ENCODE measurements around the gene SPTSSB.

Gene SPTSSB

DNA sequence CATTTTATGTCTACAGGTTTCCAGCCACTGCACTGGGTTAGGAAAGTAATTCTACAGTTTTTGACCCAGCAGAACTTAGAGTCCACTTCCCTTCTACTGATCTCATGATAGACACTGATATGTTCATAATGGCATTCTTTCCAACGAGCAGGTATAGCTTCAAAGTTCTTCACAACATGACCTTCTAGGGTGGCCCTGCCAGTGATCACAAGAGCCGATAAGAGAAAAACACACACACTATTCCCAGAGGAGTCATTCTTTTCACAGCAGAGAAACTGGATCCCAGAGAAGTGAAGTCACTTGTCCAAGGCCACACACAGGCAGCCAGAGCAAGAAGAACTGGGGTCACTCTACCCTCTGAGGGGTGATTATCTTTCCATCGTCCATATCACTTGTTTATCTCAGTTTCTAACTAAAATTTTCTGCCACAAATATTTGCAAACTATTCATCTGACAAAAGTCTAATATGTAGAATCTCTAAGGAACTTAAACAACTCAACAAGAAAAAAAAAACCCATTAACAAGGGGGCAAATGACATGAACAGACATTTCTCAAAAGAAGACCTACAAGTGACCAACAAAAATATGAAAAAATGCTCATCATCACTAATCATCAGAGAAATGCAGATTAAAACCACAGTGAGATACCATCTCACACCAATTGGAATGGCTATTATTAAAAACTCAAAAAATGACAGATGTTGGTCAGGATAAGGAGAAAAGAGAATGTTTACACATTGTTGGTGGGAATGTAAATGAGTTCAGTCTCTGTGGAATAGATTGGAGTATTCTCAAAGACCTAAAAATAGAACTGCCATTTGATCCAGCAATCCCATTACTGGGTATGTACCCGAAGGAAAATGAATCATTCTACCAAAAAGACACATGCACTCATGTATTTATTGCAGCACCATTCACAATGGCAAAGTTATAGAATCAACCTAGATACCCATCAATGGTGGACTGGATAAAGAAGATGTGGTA is 31.5 kb downstream of the SPTSSB start:
- DNase-seq (ENCODE audit: low read depth), result no peak

DNA sequence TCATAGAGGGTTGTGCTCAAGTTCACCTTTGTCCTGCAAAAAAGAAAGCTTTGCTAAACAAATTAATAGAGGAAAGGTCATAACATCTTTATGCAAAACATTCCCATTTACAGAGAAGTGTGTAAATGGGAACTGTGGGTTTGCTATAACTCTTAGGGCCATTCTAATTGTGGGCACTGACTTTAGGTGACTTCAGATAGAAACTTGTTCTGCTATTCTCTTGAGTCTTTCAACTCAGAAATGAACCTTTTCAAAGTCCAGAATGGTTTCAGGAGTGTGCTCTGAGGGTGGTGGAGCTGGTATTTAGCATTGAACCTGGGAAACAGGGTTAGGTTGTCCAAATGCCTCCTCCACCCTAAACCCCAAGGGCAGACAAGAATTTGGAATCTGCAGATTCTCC is 34.0 kb downstream of the SPTSSB start:
- no peak for DNase-seq (ENCODE audit: low read depth)

DNA sequence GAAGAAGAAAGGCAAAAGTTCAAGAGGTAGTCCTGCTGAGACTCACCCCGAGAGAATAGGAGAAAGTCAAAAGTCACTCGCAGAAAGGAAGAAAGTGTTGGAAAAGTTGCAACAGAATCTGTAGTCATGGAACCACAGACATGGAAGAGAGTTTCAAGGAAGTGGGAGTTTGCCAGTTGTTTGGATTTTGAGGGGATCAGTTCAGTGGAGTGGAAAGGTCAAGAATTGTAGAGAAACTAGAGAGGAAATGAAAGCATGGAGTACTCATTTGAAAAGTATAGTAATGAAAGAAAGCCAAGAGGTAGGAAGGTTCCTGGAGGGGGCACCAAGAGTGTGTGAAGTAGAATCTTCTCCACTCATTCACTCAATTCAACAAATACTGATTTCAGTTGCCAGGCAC is 34.7 kb downstream of the SPTSSB start:
- no peak for DNase-seq (ENCODE audit: low read depth)

DNA sequence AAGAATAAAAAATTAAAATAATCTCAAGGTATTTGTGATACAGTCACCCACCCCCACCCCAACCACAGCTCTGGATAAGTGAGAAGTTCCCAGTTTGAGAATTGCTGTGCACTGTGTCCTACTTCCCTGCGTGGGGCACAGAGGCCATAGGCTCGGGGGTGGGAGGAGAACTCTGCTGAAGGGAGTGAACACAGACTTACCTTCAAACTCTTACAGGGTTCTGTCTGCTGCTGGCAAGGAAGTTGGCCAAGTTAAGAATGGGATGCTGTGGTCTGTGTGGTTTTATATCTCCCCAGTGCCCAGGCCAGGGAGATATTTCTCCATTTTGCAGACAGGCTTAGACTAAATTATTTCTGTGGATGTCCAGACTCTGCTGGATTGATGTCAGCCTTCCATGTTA is 37.6 kb downstream of the SPTSSB start:
- no peak for DNase-seq (ENCODE audit: low read depth)

DNA sequence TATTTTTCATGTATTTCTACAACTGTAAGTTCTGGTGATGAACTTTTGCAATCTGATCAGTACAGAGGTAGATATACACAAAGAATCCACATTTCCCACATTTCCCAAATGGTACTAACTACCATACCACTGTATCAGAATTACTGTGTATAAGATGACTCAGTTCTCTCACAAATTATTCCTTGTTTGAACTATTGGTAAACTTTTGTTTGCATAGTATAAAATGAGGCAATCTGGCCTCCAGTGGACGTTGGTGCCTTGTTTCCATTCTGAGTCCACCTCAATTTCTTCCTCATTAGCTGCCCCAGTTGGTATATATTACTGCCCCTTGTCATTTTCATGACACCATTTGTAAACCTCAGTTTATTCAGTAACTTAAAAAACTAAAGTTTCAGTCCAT is 38.5 kb downstream of the SPTSSB start:
- no peak for DNase-seq (ENCODE audit: low read depth)

GRCh38 chr3:161325059-161325458 is 46.3 kb downstream of the SPTSSB start:
- DNase-seq (ENCODE audit: low read depth), result no peak

DNA sequence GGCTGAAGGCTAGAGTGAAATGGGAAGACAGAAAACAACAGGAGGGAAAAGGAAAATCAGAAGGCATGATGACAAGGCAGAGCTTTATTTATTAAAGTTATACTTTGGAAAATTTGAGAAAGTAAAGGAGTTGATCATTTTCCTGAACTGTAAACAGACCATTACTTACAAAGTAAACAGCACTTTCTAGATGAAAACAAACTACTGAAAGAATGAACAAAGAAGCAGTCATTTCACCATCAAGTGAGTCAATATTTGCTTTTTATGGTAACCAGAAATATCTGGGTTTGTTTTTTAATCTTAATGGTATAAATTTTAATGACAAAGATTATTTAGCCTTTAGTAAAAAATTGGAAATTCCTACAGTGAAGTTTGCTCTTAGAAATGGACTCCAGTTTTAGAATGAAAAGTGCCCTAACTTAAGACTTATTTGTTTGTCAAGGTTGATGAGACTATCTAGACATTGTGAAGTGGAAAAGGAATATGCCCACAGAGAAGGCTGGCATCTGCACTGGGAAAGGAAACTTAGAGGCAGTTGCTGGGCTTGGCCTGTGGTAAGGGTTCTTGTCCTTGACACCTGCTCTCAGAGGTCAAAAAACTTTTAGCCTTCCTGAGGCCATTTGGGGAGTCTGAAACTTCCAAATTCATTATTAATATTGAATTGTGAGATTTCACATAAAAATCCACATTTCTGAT is 47.2 kb downstream of the SPTSSB start:
- no peak for DNase-seq (ENCODE audit: low read depth)

GRCh38 chr3:161322781-161323568 is 48.3 kb downstream of the SPTSSB start:
- DNase-seq (ENCODE audit: low read depth), result no peak

DNA sequence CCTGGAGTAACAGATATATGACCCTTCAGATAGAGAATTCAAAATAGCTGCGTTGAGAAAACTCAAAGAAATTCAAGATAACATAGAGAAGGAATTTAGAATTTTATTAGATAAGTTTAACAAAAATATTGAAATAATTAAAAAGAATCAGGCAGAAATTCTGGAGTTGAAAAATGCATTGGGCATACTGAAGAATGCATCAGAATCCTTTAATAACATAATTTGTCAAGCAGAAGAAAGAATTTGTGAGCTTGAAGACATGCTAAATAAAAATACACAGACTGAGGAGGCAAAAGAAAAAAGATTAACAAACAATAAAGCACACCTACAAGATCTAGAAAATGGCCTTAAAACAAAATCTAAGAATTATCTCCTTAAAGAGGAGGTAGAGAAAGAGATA is 50.5 kb downstream of the SPTSSB start:
- DNase-seq (ENCODE audit: low read depth), result no peak

- no peak for DNase-seq (ENCODE audit: low read depth)
These were observed 51.5 kb downstream of the SPTSSB start for GRCh38 chr3:161319867-161320266.

GRCh38 chr3:161317077-161317476 is 54.2 kb downstream of the SPTSSB start:
- DNase-seq (ENCODE audit: low read depth), result no peak

DNA sequence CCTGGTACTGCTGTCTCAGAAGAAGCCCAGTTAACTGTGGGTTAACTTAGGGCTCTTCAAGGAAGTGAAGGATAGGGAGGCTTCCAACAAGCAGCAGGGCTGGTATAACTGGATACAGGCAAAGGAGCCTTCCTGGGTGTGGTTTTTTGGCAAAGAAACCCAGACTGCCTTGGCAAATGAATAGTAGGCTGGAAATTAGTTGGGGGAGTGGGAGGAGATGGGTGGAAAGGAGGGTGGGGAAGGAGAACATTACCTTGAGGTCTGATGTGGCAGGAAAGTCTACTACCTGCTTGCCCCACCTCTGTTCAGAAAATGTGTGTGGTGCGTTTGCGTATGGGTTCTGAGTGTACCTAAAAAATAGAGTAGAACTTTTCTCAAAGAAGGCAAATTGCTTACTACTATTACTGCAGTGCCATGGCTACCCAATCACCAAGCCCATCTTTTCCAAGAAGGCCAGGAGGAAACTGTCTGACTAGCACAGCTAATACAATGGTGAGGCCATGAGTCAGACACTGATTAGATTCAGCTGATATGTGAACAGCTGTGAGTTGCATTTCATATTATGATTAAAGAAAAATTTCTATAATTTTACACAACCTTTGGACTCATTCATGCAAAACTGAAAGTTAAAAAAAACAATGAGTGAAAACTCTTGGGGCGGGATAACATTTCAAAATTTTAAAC is 55.2 kb downstream of the SPTSSB start:
- DNase-seq (ENCODE audit: low read depth), result no peak

DNA sequence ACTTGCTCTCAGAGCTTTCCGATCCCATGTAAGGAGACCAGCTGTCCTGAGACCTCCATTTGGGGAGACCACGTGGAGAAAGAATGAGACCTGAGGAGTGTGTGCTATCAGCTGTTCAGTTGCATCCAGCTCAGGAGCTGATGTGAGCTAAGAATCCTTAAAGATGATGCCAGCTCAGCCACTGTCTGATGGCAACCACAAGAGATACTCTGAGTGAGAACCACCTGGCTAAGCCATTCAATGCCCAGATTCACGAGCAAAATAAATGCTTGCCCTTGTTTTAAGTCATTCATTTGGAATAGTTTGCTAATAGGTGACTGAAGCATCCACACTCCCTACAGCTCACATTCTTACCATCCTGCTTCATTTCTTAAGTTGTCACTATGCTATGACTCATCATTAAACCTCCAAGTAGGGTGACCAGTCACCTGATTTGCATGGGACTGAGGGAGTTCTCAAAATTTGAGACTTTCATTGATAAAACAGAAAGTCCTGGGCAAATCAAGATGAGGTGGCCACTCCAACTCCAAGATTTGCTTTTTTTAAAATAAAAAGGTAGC is 56.4 kb downstream of the SPTSSB start:
- DNase-seq (ENCODE audit: low read depth), result no peak

GRCh38 chr3:161310649-161311423 is 60.5 kb downstream of the SPTSSB start:
- DNase-seq (ENCODE audit: low read depth), result peak; percentile 13

- DNase-seq (ENCODE audit: low read depth), result no peak
These were observed 66.0 kb downstream of the SPTSSB start for GRCh38 chr3:161305095-161305991.

DNA sequence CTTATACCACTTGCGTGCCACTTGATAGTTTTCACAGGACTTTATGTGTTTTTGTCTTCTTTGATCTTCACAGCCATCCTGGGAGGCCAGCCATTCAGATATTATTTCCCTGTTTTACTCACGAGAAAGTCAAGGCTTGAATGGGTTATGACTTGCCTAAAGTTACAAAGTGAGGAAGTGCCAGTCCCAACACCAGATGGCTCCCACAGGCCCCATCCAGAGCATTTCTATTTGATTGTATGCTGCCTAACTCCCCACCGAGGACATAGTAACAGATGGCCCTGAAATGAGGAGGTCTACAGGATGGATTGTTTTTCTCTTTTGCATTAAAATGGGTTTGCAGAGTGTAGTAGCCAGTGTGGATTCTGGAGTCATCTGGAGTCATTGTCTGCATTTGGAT is 74.5 kb downstream of the SPTSSB start:
- no peak for DNase-seq (ENCODE audit: low read depth)

DNA sequence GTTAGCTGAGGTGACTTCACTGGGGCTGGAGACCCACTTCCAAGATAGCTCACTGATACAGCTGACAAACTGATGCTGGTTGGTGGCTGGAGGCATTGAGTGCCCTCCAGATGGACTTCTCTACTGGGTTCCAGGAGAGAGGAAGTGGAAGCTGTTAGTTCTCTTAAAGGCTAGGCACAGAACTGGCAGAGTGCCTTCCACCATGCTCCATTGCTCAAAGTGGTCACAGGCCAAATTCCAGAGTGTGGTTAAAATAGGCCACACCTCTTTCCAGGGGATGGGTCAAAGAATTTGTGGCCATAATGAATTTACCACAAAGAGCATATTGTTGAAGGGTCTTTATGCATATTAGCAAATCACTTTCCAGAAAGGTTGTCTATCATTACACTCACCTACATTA is 76.0 kb downstream of the SPTSSB start:
- no peak for DNase-seq (ENCODE audit: low read depth)

Data from stimulated activated CD8-positive, alpha-beta memory T cell treated with anti-CD3 and anti-CD28 coated beads, Interleukin-12 subunit alpha, Interleukin-12 subunit beta, amount 100 ng/mL, for 4 hours (primary cell).